ENCODE measurements around the gene HOXC6. TPM values are rescaled to one million over a fixed set of nuclear protein-coding genes. Genes with fewer than 3 reads are reported as not detected.
A peak's percentile ranks its signal among the peaks of the same experiment; 100 is the strongest.

The HOXC6 gene
- total and polyA plus RNA-seq, 12 donors: 0.03 to 0.36 (median 0.18) TPM; not detected in 6

- Histone ChIP-seq H3K4me1 (peaks cover 4 to 29% (median 15%) of the 10 kb centered on the region in 9 donors), H3K36me3 (no peaks in the 10 kb centered on the region), H3K4me3 (no peak overlapping the region), H3K27me3 (peaks cover 60 to 100% (median 98%) of the 10 kb centered on the region in 7 donors), H3K27ac (no peak overlapping the region), H3K9me3 (no peaks in the 10 kb centered on the region)
- intact Hi-C loops (cut with DNase I): no loop called here
- 3 to 7% methylated on average over 27 to 30 of the region's 30 CpGs for WGBS, 2 donors
- peak in 1 of 8 donors; percentile 38 for ATAC-seq
- no peak for TF ChIP-seq CTCF (IDR thresholded peaks at IDR 0.05)
- DNase-seq: no peak
Observed at GRCh38 chr12:53983950-53984572, 44.2 kb upstream of the HOXC6 start.

GRCh38 chr12:53984901-53985691 is 43.1 kb upstream of the HOXC6 start, which contains the start of gene HOXC10:
Gene HOXC10 (plus strand): TSS chr12:53985146. CDS start chr12:53985260, 114 bp downstream.
- DNase-seq: peak; percentile 49 to 68
- Histone ChIP-seq H3K4me3 (peak within 1 kb of the TSS in 5 of 10 donors; percentile 3 to 27 (median 12)), H3K4me1 (peaks cover 4 to 34% (median 17%) of the 10 kb centered on the region in 9 donors), H3K36me3 (no peaks in the 10 kb centered on the region), H3K9me3 (no peaks in the 10 kb centered on the region), H3K27me3 (peaks cover 55 to 100% (median 100%) of the 10 kb centered on the region in 7 donors), H3K27ac (no peak within 1 kb of the TSS)
- peak in 8 of 9 donors; percentile 18 to 53 (median 33) for TF ChIP-seq CTCF (IDR thresholded peaks at IDR 0.05)
- ATAC-seq: peak; percentile 44 to 73 (median 60)
- WGBS, 2 donors: 5 to 6% methylated on average over 54 to 55 of the region's 55 CpGs
- intact Hi-C loops (cut with DNase I): no loop called here

GRCh38 chr12:53985692-53985993 is 42.6 kb upstream of the HOXC6 start:
- intact Hi-C loops (cut with DNase I): no loop called here

More at GRCh38 chr12:53985692-53985993, 42.6 kb upstream of the HOXC6 start:
- peak in 1 of 8 donors; percentile 32 for ATAC-seq
- H3K4me3 ChIP-seq: peak overlapping the region in 2 of 10 donors; percentile 3
- 4 to 9% methylated on average over 21 of the region's 21 CpGs for WGBS, 2 donors
- H3K27ac ChIP-seq: no peak overlapping the region
- DNase-seq: no peak
- no peak for TF ChIP-seq CTCF (IDR thresholded peaks at IDR 0.05)
- no peaks in the 10 kb centered on the region for H3K36me3 ChIP-seq
- no peaks in the 10 kb centered on the region for H3K9me3 ChIP-seq
- H3K4me1 ChIP-seq: peaks cover 4 to 34% (median 17%) of the 10 kb centered on the region in 9 donors
- peaks cover 57 to 100% (median 100%) of the 10 kb centered on the region in 7 donors for H3K27me3 ChIP-seq
